RCC 7860 (cell line): ENCODE data around the gene SAXO2.
"Not testable (repeated sequence)": the region's sequence is repeated elsewhere in the genome, so short reads cannot be mapped to it uniquely, and the experiment has no call there.

Source experiments
- DNase-seq: peaks from one replicate; pipeline ENCODE4 v3.0.0-alpha.2; 2015; ENCODE audit warnings: low spot score
- FAIRE-seq: peaks from 2 replicates; lab custom pipeline; 2012; peaks lifted over from hg19 to GRCh38; lab: Jason Lieb, UNC

SAXO2 gene

GRCh38 chr15:82313446-82313845 is 50.8 kb downstream of the SAXO2 start:
- DNase-seq (no peak), FAIRE-seq (no peak)

DNA sequence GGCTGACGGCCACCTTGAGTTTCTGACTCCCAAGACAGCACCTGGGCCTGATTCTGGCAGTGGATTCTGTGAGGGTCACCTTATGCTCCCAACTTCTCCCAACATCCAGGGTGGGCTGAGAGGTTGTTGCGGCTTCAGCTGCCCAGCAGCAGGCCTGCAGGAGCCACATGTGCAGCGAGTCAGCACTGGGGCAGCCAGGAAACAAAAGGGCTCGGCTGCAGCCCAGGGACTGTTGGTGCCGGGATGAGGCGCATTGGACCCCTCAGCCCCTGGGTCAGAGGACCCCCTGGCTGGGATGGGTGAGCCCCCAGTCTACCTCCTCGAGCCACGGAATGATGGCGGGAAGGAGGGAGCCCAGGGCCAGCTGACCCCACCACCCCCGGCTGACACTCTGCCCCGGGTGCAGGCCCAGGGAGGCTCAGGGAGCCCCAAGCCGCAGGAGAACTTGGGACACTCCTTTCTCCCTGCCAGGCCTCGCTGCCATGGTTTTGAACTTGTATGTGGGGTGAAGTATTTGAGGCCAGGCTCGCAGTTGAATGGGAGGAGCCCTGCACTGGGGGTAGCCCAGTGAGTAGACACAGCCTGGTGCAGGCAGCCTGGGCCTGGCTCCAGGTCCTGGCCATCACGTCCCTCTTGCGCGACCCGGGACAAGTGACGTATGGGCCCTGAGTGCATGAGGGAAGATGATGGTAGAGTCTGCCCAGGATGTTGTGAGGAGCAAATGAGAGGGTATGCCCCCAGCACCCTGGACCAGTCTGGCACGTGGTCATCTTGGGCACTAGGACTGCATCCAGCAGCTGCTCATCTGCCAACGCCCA is 51.5 kb downstream of the SAXO2 start:
- not testable (repeated sequence) for DNase-seq, FAIRE-seq

- no peak for FAIRE-seq
- no peak for DNase-seq
Measured at GRCh38 chr15:82314769-82315518, 52.3 kb downstream of the SAXO2 start.

DNA sequence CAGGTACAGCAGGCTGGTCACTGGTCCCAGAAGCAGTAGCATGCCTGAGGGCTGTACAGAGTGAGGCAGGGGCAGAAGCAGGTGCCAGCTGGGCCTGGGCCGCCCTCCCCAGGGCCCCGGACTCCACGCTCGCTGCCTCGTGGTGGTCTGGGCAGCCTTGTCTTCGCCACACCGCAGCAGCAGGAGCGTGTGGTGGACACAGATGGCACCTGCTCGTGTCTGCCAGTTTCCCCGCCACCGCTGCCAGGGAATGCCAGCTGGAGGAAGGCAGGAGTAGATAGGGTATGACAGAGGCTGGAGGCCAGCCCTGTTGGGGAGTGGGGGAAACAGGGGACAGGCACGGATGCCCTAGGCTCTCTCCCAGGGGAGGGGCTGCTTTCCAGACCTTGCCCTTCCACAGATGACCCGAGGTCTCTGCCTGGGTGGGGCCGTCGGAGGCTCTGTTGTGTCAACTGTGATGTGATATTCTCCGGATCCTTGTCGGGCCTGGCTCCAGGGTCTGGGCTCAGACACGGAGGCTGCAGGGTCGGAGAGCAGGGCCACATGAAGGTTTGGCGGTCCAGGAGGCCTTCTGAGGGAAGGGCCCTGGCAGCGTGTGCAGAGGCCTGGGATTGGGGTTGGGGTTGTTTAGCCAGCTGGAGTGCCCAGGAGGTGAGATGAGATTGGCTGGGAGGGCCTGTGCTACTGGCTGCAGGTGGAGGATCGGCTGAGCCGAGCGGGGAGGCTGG is 53.1 kb downstream of the SAXO2 start:
- FAIRE-seq (no peak), DNase-seq (no peak)

DNA sequence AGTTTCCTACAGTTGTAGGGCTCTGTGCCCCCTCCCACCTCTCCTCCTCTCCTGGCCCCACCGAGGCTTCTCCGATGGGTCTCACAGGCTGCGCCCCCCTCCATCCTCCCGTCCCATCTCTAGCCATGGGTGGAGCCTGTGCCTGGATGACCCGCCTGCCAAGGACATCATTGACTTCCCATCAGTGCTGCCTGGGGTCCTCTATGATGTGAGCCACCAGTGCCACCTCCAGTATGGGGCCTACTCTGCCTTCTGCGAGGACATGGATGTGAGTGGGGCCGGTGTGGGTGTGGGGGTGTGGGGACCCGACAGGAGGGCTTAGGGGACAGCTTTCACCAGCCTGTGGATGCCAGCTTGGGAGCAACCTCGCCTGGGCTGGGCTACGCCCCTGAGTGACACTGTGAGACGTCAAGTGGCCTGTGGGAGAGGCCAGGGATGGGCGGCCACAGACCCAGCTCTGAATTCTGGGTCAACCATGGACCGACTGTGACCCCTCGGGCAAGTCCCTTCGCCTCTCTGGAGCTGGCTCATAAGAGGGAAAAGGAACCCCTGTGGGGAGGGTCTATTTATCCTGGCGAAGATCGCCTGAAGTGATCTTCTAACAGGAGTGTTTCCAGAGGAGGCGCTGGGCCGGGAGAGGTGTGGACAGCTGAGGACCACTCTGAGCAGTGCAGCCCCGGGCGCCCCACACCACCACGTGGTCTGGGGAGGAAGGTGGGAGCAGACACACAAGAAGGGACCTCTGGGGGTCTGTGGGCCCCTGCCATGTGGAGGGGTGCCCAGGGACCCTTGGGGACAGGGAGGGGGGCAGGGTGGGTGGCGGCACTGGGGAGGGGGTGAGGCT is 53.9 kb downstream of the SAXO2 start:
- not testable (repeated sequence) for DNase-seq, FAIRE-seq

GRCh38 chr15:82317091-82317489 is 54.5 kb downstream of the SAXO2 start:
- DNase-seq, result no peak
- FAIRE-seq, result no peak

- DNase-seq, FAIRE-seq: not testable (repeated sequence)
Measured at GRCh38 chr15:82317516-82317915, 54.9 kb downstream of the SAXO2 start.

DNA sequence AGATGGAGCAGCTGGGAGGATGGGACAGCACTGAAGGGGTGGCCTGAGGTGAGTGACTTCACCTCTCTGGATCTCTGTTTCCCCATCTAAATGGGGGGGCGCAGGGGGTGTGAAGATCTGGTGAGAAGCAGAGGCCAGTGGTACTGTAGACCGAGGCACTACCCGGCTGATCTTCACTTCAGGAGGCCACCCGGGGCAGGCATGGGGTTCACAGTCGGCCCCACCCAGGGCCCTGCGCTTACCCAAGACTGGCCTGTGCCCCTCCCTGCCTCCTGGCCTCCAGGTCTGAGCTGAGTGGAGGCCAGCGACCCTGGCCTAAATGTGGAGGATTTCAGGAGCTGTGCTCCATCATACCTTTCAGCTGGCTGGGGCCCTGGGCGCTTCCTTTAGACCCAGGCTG is 55.7 kb downstream of the SAXO2 start:
- not testable (repeated sequence) for DNase-seq, FAIRE-seq

DNA sequence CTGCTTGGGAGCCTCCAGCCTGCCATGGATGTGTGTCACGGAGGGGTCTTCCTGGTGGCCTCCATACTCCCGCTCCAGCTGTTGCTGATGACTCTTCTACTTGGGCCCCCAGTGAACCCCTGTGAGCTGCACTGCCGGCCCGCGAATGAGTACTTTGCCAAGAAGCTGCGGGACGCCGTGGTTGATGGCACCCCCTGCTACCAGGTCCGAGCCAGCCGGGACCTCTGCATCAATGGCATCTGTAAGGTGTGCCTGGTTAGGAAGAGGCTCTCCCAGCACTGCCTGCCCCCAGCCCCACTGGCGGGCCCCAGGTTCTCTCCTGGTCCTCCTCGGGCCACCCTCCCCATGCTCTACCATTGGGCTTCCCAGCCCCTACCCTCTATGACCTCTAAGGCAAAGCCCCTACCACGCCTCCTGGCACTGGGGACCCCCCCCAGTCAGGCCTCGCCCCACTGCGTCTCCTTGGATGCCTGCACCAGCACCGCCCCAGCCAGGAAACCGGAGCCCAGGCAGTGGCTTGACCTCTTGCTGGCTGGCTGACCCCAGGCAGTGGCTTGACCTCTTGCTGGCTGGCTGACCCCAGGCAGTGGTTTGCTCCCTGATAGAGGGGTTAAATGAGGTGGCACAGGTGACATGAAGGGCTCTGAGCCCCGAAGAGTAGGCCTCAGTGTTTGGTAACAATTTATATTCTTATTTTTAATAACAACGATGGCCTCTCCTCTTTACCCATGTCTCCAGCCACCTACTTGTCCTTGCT is 57.1 kb downstream of the SAXO2 start:
- not testable (repeated sequence) for FAIRE-seq, DNase-seq

GRCh38 chr15:82320861-82321260 is 58.2 kb downstream of the SAXO2 start:
- FAIRE-seq, DNase-seq: not testable (repeated sequence)

- not testable (repeated sequence) for FAIRE-seq, DNase-seq
Measured at GRCh38 chr15:82322488-82322887, 59.9 kb downstream of the SAXO2 start.

- not testable (repeated sequence) for FAIRE-seq, DNase-seq
Measured at GRCh38 chr15:82324831-82325230, 62.2 kb downstream of the SAXO2 start.

GRCh38 chr15:82325646-82326045 is 63.0 kb downstream of the SAXO2 start:
- DNase-seq, FAIRE-seq: not testable (repeated sequence)

GRCh38 chr15:82326896-82327295 is 64.3 kb downstream of the SAXO2 start:
- FAIRE-seq, DNase-seq: not testable (repeated sequence)

- DNase-seq, FAIRE-seq: not testable (repeated sequence)
Measured at GRCh38 chr15:82327372-82327771, 64.8 kb downstream of the SAXO2 start.

- not testable (repeated sequence) for DNase-seq, FAIRE-seq
Measured at GRCh38 chr15:82329039-82329438, 66.4 kb downstream of the SAXO2 start.

DNA sequence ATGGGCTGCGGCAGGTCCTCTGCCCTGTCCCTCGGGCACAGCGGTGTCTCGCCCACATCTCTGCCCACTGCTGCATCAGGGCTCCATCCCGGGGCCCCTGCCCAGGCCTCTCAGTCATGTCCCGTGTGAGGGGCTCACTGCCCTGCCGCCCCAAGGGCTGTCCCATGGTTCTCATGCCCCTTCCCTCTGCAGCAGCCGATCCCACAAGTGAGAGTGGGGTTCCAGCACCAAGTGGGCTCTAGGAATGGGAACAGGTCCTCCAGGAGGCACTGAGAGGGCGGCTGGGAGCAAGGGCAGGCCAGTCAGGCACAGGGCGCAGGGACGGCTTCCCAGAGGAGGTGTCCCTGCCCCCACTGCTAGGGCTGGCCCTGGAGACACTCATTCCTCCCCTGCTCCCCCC is 68.3 kb downstream of the SAXO2 start:
- not testable (repeated sequence) for FAIRE-seq, DNase-seq

DNA sequence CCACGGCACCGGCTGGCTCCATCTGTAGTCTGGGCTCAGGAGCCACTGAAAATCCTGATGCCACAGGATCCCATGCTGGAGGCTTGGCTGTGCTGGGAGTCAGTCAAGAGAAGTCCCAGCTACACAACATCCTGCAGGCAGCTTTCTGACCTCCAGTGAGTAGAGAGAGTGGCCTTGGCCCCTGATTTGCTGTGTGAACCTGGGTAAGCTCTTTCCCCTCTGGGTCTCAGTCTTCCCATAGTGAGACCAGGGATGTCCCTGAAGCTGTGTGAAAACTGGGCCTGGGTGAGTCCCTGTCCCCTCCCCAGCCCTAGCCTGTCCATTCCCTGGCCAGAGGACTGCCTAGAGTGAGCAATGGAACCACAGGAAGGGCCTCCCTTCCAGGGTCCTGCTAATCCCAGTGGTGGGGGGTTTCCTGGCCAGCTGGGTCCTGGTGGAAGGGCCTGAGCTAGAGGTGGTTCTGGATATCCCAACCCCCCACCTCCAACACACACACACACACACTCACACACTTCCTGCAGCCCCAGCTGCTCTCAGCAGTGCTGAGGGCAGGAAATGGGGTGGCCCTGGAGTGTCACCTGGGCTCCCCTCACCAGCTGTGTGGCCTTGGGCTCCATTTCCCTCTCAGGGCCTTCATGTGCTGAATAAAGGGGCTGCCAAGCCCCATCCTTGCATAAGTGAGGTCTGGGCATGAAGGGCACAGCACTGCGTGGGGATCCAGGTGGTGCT is 69.1 kb downstream of the SAXO2 start:
- FAIRE-seq, result not testable (repeated sequence)

More for the DNA sequence above, 69.1 kb downstream of the SAXO2 start:
- not testable (repeated sequence) for DNase-seq
